NOMO-1 treated with DMSO at 0.1 percent for 48 hours (cell line): ENCODE measurements around the gene SFT2D2.

ENCODE experiments used
- DNase-seq: peaks from one replicate; lab custom pipeline; 2025; ENCODE audit not compliant: unreplicated experiment; lab: John Stamatoyannopoulos, UW

The SFT2D2 gene

GRCh38 chr1:168301664-168302320 lies 76.0 kb downstream of the SFT2D2 start:
- no peak for DNase-seq
